HepG2 (cell line): ENCODE results near the gene GSDMA. TPM values are rescaled to one million over a fixed set of nuclear protein-coding genes. Genes with fewer than 3 reads are reported as not detected.

Source experiments
- HNRNPLL ChIP-seq: fragments of 200-400 bp; formaldehyde crosslinking; IDR thresholded peaks from 2 replicates; pipeline ENCODE4 v1.6.1; 2017; ENCODE audit warnings: mild to moderate bottlenecking, low read depth, low read length; ENCODE audit not compliant: poor library complexity, severe bottlenecking
- KDM2A ChIP-seq: sonication (generic); formaldehyde crosslinking; IDR thresholded peaks from 2 replicates; pipeline ENCODE4 v1.4.0; 2020; ENCODE audit warnings: low read depth, missing genetic modification reagents, borderline replicate concordance
- MAF1 ChIP-seq: sonication (generic); formaldehyde crosslinking; IDR thresholded peaks from 2 replicates; pipeline ENCODE4 v1.5.0; 2020; ENCODE audit warnings: missing genetic modification reagents, borderline replicate concordance
- MED13 ChIP-seq: sonication (generic); formaldehyde crosslinking; IDR thresholded peaks from 2 replicates; pipeline ENCODE4 v1.5.0; 2020; ENCODE audit warnings: missing genetic modification reagents
- MLXIP ChIP-seq: sonication (generic); formaldehyde crosslinking; IDR thresholded peaks from 2 replicates; pipeline ENCODE4 v1.9.0; 2021; ENCODE audit warnings: missing genetic modification reagents, borderline replicate concordance
- MTERF4 ChIP-seq: sonication (generic); formaldehyde crosslinking; IDR thresholded peaks from 2 replicates; pipeline ENCODE4 v1.8.0; 2023; ENCODE audit warnings: mild to moderate bottlenecking, missing genetic modification reagents
- MTF2 ChIP-seq: sonication (generic); formaldehyde crosslinking; IDR thresholded peaks from 2 replicates; pipeline ENCODE4 v1.5.0; 2020; ENCODE audit warnings: missing genetic modification reagents, borderline replicate concordance
- NFIC ChIP-seq: IDR thresholded peaks from 2 replicates; pipeline ENCODE4 v1.6.1; 2012; ENCODE audit warnings: mild to moderate bottlenecking, low read length, inconsistent platforms
- NFKB2 ChIP-seq: sonication (generic); formaldehyde crosslinking; IDR thresholded peaks from 2 replicates; pipeline ENCODE4 v1.4.0; 2020; ENCODE audit warnings: missing genetic modification reagents, borderline replicate concordance
- NONO ChIP-seq, 2 experiments: fragments of 450-650 bp in 1 of 2; sonication (generic) in 1 of 2; formaldehyde crosslinking in 1 of 2; IDR thresholded peaks in 1 of 2; conservative IDR thresholded peaks in 1 of 2; 2 replicates each; pipeline versions ENCODE4 v1.6.1 to v1.8.0; 2017 to 2022; ENCODE audit warnings: mild to moderate bottlenecking in 1 of 2, missing genetic modification reagents in 1 of 2, moderate library complexity in 1 of 2
- SMC3 ChIP-seq: IDR thresholded peaks from 2 replicates; pipeline ENCODE4 v1.6.1; 2011; ENCODE audit warnings: low read length, improper control_type of control experiment
- SRY ChIP-seq: sonication (generic); formaldehyde crosslinking; IDR thresholded peaks from 2 replicates; pipeline ENCODE4 v1.8.0; 2022; ENCODE audit warnings: mild to moderate bottlenecking, missing genetic modification reagents
- TGIF2 ChIP-seq: IDR thresholded peaks from 2 replicates; pipeline ENCODE4 v1.6.1; 2016; ENCODE audit warnings: control low read depth, missing compliant biosample characterization
- ZEB1 ChIP-seq: IDR thresholded peaks from 2 replicates; pipeline ENCODE4 v1.6.1; 2012; ENCODE audit warnings: mild to moderate bottlenecking, low read depth, inconsistent platforms; ENCODE audit not compliant: insufficient replicate concordance
- ZNF17 ChIP-seq: sonication (generic); formaldehyde crosslinking; IDR thresholded peaks from 2 replicates; pipeline ENCODE4 v1.5.0; 2020; ENCODE audit warnings: mild to moderate bottlenecking, missing genetic modification reagents
- ZNF33A ChIP-seq: sonication (generic); formaldehyde crosslinking; IDR thresholded peaks from 2 replicates; pipeline ENCODE4 v1.5.1; 2020; ENCODE audit warnings: missing genetic modification reagents, mild to moderate bottlenecking, moderate library complexity, borderline replicate concordance
- ZNF598 ChIP-seq: sonication (generic); formaldehyde crosslinking; IDR thresholded peaks from 2 replicates; pipeline ENCODE4 v1.5.1; 2020; ENCODE audit warnings: mild to moderate bottlenecking, missing genetic modification reagents, borderline replicate concordance
- ZNF746 ChIP-seq: sonication (generic); formaldehyde crosslinking; IDR thresholded peaks from 2 replicates; pipeline ENCODE4 v1.8.0; 2022; ENCODE audit warnings: mild to moderate bottlenecking, missing genetic modification reagents
- ZNF776 ChIP-seq: sonication (generic); formaldehyde crosslinking; IDR thresholded peaks from 2 replicates; pipeline ENCODE4 v1.4.0; 2020; ENCODE audit warnings: mild to moderate bottlenecking, missing genetic modification reagents
- polyA plus RNA-seq, 8 experiments: library from polyadenylated mRNA; depleted of rRNA in 3 of 8; stranded (reverse) in 7 of 8; unstranded in 1 of 8; fragments of >200 nt; fragmentation: Illumina TruSeq in 4 of 8; extraction: Trizol in 4 of 8; gene quantifications; 2 replicates each; pipeline versions ENCODE4 v1.2.1 to v1.2.3, GENCODE V29; 2011 to 2016; ENCODE audit warnings: low read depth in 4 of 8, missing spikeins in 1 of 8, mixed read lengths in 1 of 8; ENCODE audit not compliant: insufficient read depth in 1 of 8
- total RNA-seq, 5 experiments: library from RNA; depleted of rRNA; stranded (reverse); fragments of >200 nt; fragmentation: Illumina TruSeq; extraction: Trizol; gene quantifications; 2 replicates each; pipeline ENCODE4 v1.2.3, GENCODE V29; 2016; ENCODE audit warnings: low read depth in 1 of 5
- TF ChIP-seq, protein P1 (sequence below): IDR thresholded peaks from 2 replicates; pipeline ENCODE4 v1.6.1; 2016; ENCODE audit warnings: mild to moderate bottlenecking
- TF ChIP-seq, protein P2 (sequence below): sonication (generic); formaldehyde crosslinking; IDR thresholded peaks from 2 replicates; pipeline ENCODE4 v1.8.0; 2022; ENCODE audit warnings: missing genetic modification reagents, mild to moderate bottlenecking, inconsistent platforms, borderline replicate concordance

Gene GSDMA
- total and polyA plus RNA-seq, 2 of the 13 experiments (the other 11 are each of a cell fraction or from before 2014, with no cell fraction given): not detected

GRCh38 chr17:40026816-40027613 is 64.2 kb downstream of the GSDMA start (continued):
- TF ChIP-seq MTF2 (CRISPR knock-in tag) (no peak), TGIF2 (CRISPR knock-in tag) (no peak), MAF1 (CRISPR knock-in tag) (no peak), SMC3 (peak; percentile 69), HNRNPLL (peak; percentile 45), ZNF598 (CRISPR knock-in tag) (peak; percentile 59; the same call in 1 of the 2 replicates), ZNF746 (CRISPR knock-in tag) (no peak), KDM2A (peak; percentile 80), NFIC (no peak), NFKB2 (no peak), ZEB1 (no peak), NONO (IDR thresholded peaks at IDR 0.05) (no peak), NONO (CRISPR knock-in tag; conservative IDR thresholded peaks at IDR 0.05) (no peak), SRY (CRISPR knock-in tag) (no peak), ZNF17 (CRISPR knock-in tag) (no peak), MTERF4 (CRISPR knock-in tag) (0 out of 2 replicates have a peak, but pooled peaks have one; percentile 55), ZNF33A (no peak), MED13 (CRISPR knock-in tag) (no peak), ZNF776 (CRISPR knock-in tag) (peak; percentile 40; the same call in 1 of the 2 replicates), MLXIP (no peak)
- TF ChIP-seq, protein P1, sequence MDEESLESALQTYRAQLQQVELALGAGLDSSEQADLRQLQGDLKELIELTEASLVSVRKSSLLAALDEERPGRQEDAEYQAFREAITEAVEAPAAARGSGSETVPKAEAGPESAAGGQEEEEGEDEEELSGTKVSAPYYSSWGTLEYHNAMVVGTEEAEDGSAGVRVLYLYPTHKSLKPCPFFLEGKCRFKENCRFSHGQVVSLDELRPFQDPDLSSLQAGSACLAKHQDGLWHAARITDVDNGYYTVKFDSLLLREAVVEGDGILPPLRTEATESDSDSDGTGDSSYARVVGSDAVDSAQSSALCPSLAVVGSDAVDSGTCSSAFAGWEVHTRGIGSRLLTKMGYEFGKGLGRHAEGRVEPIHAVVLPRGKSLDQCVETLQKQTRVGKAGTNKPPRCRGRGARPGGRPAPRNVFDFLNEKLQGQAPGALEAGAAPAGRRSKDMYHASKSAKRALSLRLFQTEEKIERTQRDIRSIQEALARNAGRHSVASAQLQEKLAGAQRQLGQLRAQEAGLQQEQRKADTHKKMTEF (CRISPR knock-in tag): 0 out of 2 replicates have a peak, but pooled peaks have one; percentile 47
- TF ChIP-seq, protein P2, sequence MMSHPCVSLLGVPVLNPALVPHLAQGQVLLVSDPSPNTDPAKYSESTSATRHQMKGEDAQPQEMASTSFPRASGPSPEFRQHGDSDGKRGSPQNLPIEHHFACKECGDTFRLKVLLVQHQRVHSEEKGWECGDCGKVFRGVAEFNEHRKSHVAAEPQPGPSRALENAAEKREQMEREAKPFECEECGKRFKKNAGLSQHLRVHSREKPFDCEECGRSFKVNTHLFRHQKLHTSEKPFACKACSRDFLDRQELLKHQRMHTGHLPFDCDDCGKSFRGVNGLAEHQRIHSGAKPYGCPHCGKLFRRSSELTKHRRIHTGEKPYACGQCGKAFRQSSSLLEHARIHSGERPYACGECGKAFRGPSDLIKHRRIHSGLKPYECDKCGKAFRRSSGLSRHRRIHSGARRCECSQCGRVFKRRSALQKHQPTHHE: no peak
